ENCODE data around the gene MAPK9. TPM values are rescaled to one million over a fixed set of nuclear protein-coding genes. Genes with fewer than 3 reads are reported as not detected.

Gene MAPK9
- total and polyA plus RNA-seq, 5 experiments from 2014 or later: 20.3 to 39.9 (median 28.3) TPM

- Mint-ChIP-seq H3K36me3 (peaks cover 64 to 96% (median 93%) of the 10 kb centered on the region in 3 donors), H3K27ac (no peak overlapping the region), H3K9me3 (peaks cover 0 to 83% (median 21%) of the 10 kb centered on the region in 9 donors), H3K4me3 (no peak overlapping the region), H3K4me1 (peaks cover 0 to 7% (median 1%) of the 10 kb centered on the region in 4 donors), H3K27me3 (no peaks in the 10 kb centered on the region)
- ATAC-seq (no peak), DNase-seq (no peak)
- POLR2A ChIA-PET: no interaction called here
These were observed 50.3 kb downstream of the MAPK9 start for GRCh38 chr5:180241600-180241999.

GRCh38 chr5:180238631-180239030 is 53.3 kb downstream of the MAPK9 start:
- H3K27me3 Mint-ChIP-seq: no peaks in the 10 kb centered on the region
- H3K27ac Mint-ChIP-seq: no peak overlapping the region
- ATAC-seq (no peak), DNase-seq (no peak)
- peaks cover 64 to 98% (median 97%) of the 10 kb centered on the region in 3 donors for H3K36me3 Mint-ChIP-seq
- H3K4me1 Mint-ChIP-seq: peaks cover 0 to 2% (median 0%) of the 10 kb centered on the region in 4 donors
- H3K4me3 Mint-ChIP-seq: no peak overlapping the region
- POLR2A ChIA-PET: no interaction called here
- H3K9me3 Mint-ChIP-seq: peaks cover 0 to 86% (median 14%) of the 10 kb centered on the region in 9 donors

GRCh38 chr5:180235846-180236245 is 56.0 kb downstream of the MAPK9 start:
- POLR2A ChIA-PET: no interaction called here
- Mint-ChIP-seq H3K4me1 (no peaks in the 10 kb centered on the region), H3K27me3 (no peaks in the 10 kb centered on the region), H3K4me3 (no peak overlapping the region), H3K9me3 (peaks cover 0 to 81% (median 9%) of the 10 kb centered on the region in 9 donors), H3K27ac (no peak overlapping the region), H3K36me3 (peaks cover 56 to 98% (median 92%) of the 10 kb centered on the region in 3 donors)
- no peak for ATAC-seq
- no peak for DNase-seq

GRCh38 chr5:180235077-180235476 is 56.8 kb downstream of the MAPK9 start:
- Mint-ChIP-seq H3K27ac (no peak overlapping the region), H3K36me3 (peaks cover 54 to 98% (median 90%) of the 10 kb centered on the region in 3 donors), H3K4me3 (no peak overlapping the region), H3K4me1 (no peaks in the 10 kb centered on the region), H3K27me3 (no peaks in the 10 kb centered on the region), H3K9me3 (peaks cover 0 to 80% (median 17%) of the 10 kb centered on the region in 9 donors)
- no peak for DNase-seq
- ATAC-seq: no peak
- POLR2A ChIA-PET: no interaction called here

GRCh38 chr5:180234271-180234670 is 57.6 kb downstream of the MAPK9 start:
- H3K27ac Mint-ChIP-seq: no peak overlapping the region
- H3K36me3 Mint-ChIP-seq: peaks cover 49 to 94% (median 90%) of the 10 kb centered on the region in 3 donors
- POLR2A ChIA-PET: no interaction called here
- no peak for ATAC-seq
- peaks cover 0 to 80% (median 21%) of the 10 kb centered on the region in 9 donors for H3K9me3 Mint-ChIP-seq
- H3K4me1 Mint-ChIP-seq: no peaks in the 10 kb centered on the region
- no peak for DNase-seq
- no peaks in the 10 kb centered on the region for H3K27me3 Mint-ChIP-seq
- no peak overlapping the region for H3K4me3 Mint-ChIP-seq

GRCh38 chr5:180233729-180234128 is 58.2 kb downstream of the MAPK9 start:
- peaks cover 0 to 79% (median 21%) of the 10 kb centered on the region in 9 donors for H3K9me3 Mint-ChIP-seq
- no peak for DNase-seq
- H3K4me1 Mint-ChIP-seq: no peaks in the 10 kb centered on the region
- no peak for ATAC-seq
- H3K27ac Mint-ChIP-seq: no peak overlapping the region
- H3K27me3 Mint-ChIP-seq: no peaks in the 10 kb centered on the region
- no peak overlapping the region for H3K4me3 Mint-ChIP-seq
- POLR2A ChIA-PET: no interaction called here
- peaks cover 52 to 92% (median 90%) of the 10 kb centered on the region in 3 donors for H3K36me3 Mint-ChIP-seq

- Mint-ChIP-seq H3K27ac (peak overlapping the region in 1 of 10 donors; percentile 22), H3K27me3 (no peaks in the 10 kb centered on the region), H3K4me3 (no peak overlapping the region), H3K4me1 (no peaks in the 10 kb centered on the region), H3K9me3 (peaks cover 12 to 92% (median 49%) of the 10 kb centered on the region in 9 donors), H3K36me3 (peaks cover 68 to 83% (median 69%) of the 10 kb centered on the region in 3 donors)
- POLR2A ChIA-PET: no interaction called here
- DNase-seq: no peak
- ATAC-seq: no peak
These were observed 61.9 kb downstream of the MAPK9 start for GRCh38 chr5:180230017-180230416.

GRCh38 chr5:180222056-180222455 is 69.8 kb downstream of the MAPK9 start:
- H3K36me3 Mint-ChIP-seq: peaks cover 10 to 60% (median 59%) of the 10 kb centered on the region in 3 donors
- POLR2A ChIA-PET: no interaction called here
- H3K27me3 Mint-ChIP-seq: no peaks in the 10 kb centered on the region
- H3K9me3 Mint-ChIP-seq: peaks cover 25 to 95% (median 59%) of the 10 kb centered on the region in 9 donors
- ATAC-seq: no peak
- no peak overlapping the region for H3K27ac Mint-ChIP-seq
- no peak for DNase-seq
- no peak overlapping the region for H3K4me3 Mint-ChIP-seq
- no peaks in the 10 kb centered on the region for H3K4me1 Mint-ChIP-seq

- peaks cover 4 to 8% (median 5%) of the 10 kb centered on the region in 5 donors for H3K27me3 Mint-ChIP-seq
- POLR2A ChIA-PET: no interaction called here
- DNase-seq: no peak
- H3K36me3 Mint-ChIP-seq: peaks cover 6 to 27% (median 26%) of the 10 kb centered on the region in 3 donors
- peaks cover 11 to 81% (median 37%) of the 10 kb centered on the region in 9 donors for H3K9me3 Mint-ChIP-seq
- H3K27ac Mint-ChIP-seq: no peak overlapping the region
- H3K4me3 Mint-ChIP-seq: no peak overlapping the region
- no peak for ATAC-seq
- H3K4me1 Mint-ChIP-seq: peaks cover 0 to 2% (median 0%) of the 10 kb centered on the region in 4 donors
These were observed 74.1 kb downstream of the MAPK9 start for GRCh38 chr5:180217797-180218196.

GRCh38 chr5:180216646-180217171 is 75.2 kb downstream of the MAPK9 start:
- peaks cover 6 to 18% (median 15%) of the 10 kb centered on the region in 5 donors for H3K27me3 Mint-ChIP-seq
- no peak overlapping the region for H3K27ac Mint-ChIP-seq
- POLR2A ChIA-PET: interaction anchor here (0.6 kb wide), 1 partner anchor 69 kb away, joined by 5 read pairs; no protein-coding TSS in a partner anchor
- H3K4me3 Mint-ChIP-seq: no peak overlapping the region
- peaks cover 0 to 2% (median 0%) of the 10 kb centered on the region in 4 donors for H3K4me1 Mint-ChIP-seq
- H3K36me3 Mint-ChIP-seq: peaks cover 2 to 20% (median 19%) of the 10 kb centered on the region in 3 donors
- DNase-seq (no peak), ATAC-seq (no peak)
- H3K9me3 Mint-ChIP-seq: peaks cover 10 to 73% (median 27%) of the 10 kb centered on the region in 9 donors

- H3K4me3 Mint-ChIP-seq: no peak overlapping the region
- peaks cover 6 to 23% (median 16%) of the 10 kb centered on the region in 5 donors for H3K27me3 Mint-ChIP-seq
- no peak for ATAC-seq
- H3K27ac Mint-ChIP-seq: no peak overlapping the region
- no peak for DNase-seq
- POLR2A ChIA-PET: no interaction called here
- peaks cover 2 to 19% (median 16%) of the 10 kb centered on the region in 3 donors for H3K36me3 Mint-ChIP-seq
- H3K9me3 Mint-ChIP-seq: peaks cover 10 to 66% (median 27%) of the 10 kb centered on the region in 9 donors
- H3K4me1 Mint-ChIP-seq: peaks cover 0 to 2% (median 0%) of the 10 kb centered on the region in 4 donors
These were observed 75.9 kb downstream of the MAPK9 start for GRCh38 chr5:180215783-180216630.

GRCh38 chr5:180214870-180215770 is 76.8 kb downstream of the MAPK9 start:
- H3K27ac Mint-ChIP-seq: no peak overlapping the region
- H3K36me3 Mint-ChIP-seq: peaks cover 2 to 16% (median 14%) of the 10 kb centered on the region in 3 donors
- peaks cover 0 to 2% (median 0%) of the 10 kb centered on the region in 4 donors for H3K4me1 Mint-ChIP-seq
- H3K27me3 Mint-ChIP-seq: peaks cover 6 to 32% (median 23%) of the 10 kb centered on the region in 5 donors
- peaks cover 8 to 58% (median 23%) of the 10 kb centered on the region in 9 donors for H3K9me3 Mint-ChIP-seq
- H3K4me3 Mint-ChIP-seq: no peak overlapping the region
- DNase-seq (no peak), ATAC-seq (no peak)
- POLR2A ChIA-PET: no interaction called here

Measured in naive thymus-derived CD8-positive, alpha-beta T cell (primary cell).